Activated effector memory CD4-positive, alpha-beta T cell treated with Interleukin-2 at 50 U/mL for 16 hours (primary cell): Measurements from ENCODE around the gene CD52.
"Not testable (repeated sequence)": the region's sequence is repeated elsewhere in the genome, so short reads cannot be mapped to it uniquely, and the experiment has no call there.

ENCODE experiments used
- DNase-seq: peaks from one replicate; pipeline ENCODE4 v3.0.0-alpha.2; 2020

The CD52 gene

DNA sequence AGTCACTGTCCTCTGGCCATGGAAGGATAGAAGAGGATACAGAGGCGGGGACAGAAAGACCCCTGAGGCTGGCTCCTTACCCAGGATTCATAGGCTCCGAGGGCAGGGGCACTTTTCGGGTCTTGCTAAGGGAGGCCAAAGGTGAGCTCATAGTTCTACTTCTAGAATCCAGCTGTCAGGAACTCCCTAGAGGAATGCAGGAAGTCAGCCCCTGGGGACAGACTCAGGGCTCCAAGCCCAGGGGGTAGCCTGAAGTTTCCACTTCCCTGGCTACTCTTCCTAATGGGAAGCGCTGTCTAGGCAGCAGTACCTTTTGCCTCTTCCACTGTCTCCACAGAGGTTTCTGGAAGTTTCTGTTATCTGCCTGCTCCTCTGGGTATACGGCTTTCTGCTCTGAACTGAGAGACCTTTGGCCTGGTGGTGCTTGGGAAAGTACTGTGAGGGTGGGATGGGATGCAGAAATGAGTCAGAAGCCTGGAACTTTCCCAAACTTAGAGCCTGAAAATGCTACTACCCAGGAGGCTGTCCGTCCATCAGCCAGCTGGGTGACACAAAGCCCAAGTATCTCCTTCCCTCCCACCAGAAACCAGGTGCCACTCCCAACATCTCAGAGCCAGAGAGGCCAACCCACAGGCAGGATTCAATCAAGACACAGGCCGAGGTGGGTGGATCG is 14.9 kb upstream of the CD52 start:
- no peak for DNase-seq

DNA sequence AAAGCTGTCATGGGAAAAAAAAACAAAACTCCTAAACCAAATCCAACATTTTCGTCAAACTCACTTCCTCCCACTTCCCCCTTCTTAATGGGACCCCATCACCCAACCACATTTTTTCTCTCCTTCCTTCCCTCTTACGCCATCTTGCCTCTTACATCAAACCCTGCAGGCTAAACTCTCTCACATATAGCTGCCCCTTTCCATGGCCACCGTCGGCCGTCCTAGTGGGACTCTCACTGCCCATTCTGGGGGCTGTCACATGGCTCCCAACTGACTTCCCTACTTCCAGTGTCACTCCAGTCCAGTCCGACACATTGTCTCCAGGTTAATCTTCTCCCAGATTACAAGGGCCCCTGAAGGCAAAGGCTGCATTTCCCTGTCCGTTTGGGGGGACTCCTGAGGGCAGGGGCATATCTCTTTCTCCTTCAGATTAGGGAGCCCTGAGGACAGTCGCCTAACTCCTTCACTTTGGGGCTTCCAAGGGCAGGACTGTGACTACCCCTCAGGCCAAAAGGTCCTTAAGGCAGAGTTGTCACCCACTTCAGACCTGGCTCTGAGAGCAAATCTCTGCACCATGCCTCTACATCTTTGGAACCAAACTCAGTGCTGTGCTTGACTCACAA is 12.0 kb upstream of the CD52 start:
- no peak for DNase-seq

DNA sequence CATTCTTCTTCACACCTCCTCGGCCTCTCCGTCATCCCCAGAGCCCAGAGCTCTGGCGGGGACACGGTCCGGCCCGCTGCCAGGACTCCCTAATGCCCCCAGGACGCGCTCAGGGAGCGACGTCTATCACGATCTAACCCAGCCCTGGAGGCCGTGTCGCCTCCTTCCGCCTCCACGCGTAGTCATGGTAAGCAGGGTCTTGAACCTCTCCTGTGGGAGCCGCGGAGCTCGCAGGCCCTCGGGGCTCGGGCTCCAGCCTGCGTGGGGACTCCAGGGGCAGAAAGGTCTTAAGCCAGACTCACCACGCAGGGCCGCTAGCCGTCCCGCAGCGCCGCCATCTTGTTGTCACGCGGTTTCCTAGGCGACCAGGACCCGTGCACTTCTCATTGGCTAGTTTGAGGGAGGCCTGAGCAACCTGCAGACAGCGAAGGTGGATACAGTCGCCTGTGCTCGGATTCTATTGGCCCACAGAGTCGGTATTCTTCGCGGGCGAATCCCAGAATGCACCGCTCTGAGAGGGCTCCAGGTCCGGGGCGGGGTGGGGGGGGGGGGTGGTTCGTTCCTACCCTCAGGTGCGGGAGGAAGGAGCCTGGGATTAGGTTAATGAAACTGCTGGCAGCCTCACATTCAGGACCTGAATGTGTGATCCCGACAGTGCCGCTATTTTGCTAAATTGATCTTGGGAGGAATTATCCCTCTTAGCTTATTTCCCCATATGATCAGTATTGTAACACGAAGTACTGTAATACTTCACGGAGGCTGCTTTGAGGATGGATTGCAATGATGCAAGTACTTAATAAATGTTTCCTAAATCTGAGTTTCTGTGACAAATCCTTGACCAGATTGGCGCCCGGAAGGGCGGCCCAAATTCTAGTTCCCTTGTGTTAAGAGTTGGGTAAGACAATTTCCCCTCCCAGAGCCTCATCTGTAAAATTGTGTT is 11.2 kb upstream of the CD52 start, which contains the start of gene UBXN11:
Gene UBXN11, minus strand, starts transcription at position 347 of the 940 bp plus-strand sequence. CDS start 3,753 bp downstream, outside the sequence.
- DNase-seq: peak; percentile 87

DNA sequence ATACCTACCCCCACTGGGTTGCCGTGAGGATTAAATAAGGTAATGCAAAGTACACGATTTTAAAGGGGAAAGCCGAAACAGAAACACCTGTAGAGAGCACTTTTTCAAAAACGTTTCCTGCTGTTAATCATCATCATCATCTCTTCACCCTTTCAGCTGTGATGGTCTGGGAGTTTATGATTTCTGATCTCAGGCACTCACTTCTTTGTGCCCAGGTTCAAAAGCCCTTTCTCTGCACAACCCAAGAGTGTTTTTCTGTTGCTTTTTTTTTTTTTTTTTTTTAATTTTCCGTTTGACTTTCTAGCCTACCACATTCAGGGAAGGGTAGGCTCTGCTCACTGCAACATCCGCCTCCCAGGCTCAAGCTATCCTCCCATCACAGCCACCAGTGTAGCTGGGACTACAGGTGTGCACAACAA is 10.4 kb upstream of the CD52 start:
- DNase-seq: no peak

DNA sequence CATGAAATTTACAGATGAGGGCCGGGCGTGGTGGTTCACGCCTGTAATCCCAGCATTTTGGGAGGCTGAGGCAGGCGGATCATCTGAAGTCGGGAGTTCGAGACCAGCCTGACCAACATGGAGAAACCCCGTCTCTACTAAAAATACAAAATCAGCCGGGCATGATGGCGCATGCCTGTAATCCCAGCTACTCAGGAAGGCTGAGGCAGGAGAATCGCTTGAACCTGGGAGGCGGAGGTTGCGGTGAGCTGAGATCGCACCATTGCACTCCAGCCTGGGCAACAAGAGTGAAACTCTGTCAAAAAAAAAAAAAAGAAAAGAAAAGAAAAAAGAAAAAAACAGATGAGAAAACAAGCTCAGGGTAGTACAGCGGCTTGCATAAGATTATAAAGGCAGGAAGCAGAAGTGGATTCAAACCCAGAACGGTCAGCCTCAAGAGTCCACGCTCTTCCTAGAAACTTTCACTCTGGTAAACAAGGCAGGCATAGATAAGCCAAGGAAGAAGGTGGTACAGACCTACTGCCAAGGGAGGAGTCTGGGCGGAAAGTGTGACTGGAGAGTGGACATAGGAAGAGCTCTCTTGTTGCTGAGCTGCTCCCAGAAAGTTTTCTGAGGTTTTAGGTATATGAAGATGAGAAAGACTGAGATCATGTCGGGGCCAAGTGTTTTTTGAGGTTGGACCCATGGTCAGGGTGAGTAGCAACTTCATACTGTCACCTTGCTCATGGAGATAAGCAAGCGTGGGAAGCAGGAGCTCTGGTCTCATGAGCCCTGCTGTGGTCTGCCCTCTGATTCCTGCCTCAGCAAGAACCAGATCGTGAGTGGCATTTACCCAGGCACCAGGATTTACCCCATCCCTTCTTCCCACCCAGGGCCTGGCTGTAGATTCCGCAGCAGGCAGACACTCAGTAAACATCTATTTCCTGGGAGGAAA is 9.5 kb upstream of the CD52 start:
- DNase-seq: not testable (repeated sequence)

DNA sequence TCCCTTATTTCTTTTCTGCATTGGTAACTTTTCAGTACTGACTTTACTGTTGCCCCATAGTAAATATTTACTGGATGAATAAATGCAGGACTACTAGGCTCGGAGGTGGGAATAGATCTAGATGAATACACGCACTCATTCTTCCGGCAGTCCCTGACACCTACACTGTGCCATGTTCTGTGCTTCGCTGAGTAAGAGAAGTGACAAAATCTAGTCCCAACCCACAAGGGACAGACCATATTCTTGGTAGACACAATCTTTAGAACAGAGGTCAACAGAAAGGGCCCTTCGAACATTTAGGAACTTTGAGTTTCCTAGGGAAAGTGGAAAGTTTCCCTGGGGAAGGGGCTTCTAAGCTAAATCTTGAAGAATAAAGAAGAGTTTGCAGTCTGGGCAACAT is 3.3 kb upstream of the CD52 start:
- no peak for DNase-seq

DNA sequence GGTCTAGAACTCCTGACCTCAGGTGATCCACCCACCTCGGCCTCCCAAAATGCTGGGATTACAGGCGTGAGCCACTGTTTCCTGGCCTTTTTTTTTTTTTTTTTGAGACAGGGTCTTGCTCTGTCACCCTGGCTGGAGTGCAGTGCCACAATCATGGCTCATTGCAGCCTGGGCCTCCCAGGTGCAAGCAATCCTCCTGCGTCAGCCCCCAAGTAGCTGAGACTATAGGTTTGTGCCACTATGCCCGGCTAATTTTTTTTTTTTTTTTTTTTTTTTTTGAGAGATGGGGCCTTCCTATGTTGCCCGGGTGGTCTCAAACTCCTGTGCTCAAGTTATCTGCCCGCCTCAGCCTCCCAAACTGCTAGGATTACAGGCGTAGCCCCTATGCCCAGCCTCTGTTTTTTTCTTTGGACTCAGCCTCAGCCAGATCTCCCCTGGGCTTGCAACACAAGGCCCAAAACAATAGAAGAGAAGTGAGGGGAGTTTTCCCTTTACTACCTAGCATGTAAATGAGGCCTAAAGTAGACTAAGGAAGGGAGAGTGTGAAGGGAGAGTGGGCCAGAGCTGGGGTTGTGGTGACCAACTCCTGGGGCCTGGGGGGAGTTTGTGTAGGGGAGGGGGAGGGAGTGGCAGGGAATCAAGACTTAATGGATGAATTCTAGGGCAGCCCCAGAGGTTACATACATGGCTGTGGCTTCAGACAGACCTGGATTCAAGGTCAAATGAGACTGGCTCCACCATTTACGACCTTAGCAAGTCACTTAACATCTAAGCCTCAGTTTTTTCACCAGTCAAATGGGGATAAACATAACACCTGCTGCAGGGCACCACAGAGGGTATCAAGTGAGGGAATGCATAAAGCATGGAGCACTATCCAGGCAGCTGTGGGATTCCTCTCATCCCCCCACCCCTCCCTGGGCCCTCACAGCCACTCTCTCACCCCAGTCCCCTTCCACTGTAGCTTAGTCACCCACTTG is 1.6 kb upstream of the CD52 start:
- no peak for DNase-seq

DNA sequence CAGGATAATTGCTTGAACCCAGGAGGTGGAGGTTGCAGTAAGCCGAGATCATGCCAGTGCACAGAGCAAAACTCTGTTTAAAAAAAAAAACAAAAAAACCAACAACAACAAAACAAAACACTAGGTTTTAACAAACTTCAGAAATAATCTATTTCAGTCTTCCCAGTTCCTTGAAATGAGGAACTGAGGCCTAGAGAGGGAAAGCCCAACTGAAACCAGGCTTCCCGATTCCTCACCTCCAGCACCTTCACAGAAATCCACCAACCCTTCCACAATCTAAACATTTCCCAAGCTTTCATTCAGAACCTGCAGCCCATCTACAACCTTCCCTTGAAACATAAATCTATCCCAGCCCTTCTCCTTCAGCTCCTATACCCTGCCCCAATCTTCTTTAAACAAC is 612 bp upstream of the CD52 start:
- DNase-seq: no peak

DNA sequence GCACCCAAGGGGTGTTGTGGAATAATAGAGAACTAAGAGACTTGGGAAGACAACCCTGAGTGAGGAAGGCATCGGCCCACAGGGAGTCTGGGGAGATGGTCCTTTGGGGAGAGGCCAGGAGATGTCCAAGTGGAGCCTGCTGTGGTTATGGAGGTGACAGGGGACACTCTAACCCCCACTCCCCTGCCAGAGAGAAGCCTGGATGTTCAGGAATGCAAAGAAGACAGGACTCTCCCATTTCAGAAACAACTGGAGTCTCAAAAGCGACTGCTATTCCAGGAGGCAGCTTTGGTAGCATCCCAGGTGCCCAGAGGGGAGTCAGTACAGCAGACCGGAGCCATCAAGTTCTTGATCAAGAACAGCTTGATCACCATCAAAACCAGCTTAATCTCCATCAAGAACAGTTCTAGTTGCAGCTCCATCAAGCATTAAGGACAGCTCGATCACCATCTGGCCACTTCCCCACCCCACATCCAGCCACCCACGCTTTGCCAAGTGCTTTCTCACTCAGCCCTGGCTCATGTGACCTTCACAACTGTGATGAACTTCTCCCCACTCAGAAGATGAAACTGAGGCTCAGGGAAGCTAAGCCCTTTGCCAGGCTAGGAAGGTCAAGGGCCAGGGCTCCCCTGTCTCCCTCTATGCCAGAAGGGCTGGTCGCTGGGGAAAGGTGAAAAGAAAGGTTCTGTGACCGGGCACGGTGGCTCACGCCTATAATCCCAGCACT is 743 bp downstream of the CD52 start:
- no peak for DNase-seq

DNA sequence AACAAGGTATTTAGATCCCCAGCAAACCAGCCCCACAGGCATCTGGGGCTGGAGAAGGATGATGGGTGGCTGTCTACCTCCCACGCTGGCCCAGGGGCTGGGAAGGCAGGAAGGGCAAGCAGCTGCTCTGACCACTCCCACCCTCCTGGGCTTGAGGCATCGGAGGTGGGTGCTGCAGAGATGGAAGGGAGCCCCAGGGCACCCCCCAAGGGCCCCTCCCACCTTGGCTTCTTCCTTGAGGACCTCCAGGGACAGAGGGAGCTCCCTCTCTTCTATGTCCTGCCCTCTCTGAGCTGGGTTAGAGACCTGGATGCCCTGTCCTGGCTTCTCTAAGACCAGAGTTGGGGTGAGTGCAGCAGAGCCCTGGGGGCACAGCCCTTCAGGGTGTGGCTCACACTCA is 3.1 kb downstream of the CD52 start:
- no peak for DNase-seq

DNA sequence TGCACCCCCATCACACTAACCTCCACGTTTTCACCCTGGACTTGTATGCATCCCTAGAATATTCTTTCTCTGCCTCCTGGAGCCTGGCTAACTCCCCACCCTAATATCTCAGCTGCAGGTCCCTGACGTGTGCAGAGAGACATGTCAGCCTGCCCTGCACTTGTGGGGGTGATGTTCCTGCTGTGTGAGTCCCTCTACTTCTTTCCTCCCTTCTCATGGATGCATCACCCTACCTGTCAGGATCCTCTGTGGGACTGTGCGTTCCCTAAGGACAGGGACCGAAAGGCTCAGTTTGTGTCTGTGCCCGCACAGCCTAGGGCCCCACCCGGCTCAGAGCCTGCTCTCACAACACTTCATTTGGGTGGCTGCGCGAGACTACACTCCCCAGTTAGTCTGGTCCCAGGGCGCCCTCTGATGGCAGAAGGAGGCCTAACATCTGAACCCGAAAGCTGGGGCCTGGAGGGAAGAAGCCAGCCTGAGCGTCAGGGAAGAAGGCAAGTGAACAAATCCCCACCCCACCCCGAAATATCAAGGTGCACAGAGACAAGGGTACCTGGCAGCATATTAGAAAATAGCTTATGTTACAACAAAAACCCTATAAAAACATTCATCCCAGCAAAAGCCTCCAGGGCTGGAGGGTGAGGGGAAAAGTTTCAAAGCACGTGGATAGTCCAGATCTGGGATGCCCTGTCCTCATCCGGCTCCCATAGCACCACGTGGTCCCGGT is 3.7 kb downstream of the CD52 start:
- peak; percentile 87 for DNase-seq

DNA sequence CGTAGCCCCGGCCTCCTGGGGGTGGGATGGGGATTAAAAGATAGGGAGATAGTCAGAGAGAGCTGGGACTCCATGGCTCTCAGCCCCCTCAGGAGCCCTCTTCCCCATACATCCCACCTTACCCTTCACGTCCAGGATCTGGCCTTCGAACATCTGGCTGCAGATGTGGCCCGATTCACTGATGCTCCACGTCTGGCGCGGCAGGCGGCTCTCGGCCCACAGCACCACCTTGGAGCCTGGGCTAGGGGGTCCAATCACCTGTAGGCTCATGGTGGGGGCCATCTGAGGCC is 4.2 kb downstream of the CD52 start:
- DNase-seq: no peak

DNA sequence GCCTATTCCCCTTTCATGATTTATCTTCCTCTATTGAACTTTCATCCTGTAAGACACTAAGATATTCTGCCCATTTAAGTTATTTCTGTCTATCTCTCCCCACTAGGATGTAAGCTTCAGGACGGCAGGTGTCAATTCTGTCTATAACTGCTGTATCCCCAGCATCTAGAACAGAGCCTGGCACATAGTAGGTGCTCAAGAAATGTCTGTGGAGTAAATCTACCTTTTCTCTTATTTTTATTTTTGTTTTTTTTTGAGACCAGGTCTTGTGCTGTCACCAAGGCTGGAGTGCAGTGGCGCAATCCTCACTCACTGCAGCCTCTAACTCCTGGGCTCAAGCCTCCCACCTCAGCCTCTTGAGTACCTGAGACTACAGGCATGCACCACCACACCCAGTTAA is 5.6 kb downstream of the CD52 start:
- no peak for DNase-seq

DNA sequence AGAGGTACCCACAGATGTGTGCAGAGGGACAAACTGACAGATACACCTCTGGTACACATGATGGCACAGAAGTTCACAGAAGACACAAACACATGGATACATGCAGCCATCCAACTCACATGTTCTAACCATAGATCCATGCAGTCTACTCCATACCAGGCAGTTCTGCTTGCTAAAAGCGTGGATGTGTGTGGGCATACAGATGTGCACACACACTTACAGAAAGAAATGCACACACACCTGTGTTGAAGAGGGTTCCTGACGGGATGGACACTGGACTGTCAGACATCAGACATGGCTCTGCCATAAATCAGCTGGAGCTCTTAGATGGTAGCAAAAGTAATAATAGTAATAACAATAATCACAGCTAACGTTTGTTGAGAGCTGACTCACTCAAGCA is 6.8 kb downstream of the CD52 start:
- no peak for DNase-seq

DNA sequence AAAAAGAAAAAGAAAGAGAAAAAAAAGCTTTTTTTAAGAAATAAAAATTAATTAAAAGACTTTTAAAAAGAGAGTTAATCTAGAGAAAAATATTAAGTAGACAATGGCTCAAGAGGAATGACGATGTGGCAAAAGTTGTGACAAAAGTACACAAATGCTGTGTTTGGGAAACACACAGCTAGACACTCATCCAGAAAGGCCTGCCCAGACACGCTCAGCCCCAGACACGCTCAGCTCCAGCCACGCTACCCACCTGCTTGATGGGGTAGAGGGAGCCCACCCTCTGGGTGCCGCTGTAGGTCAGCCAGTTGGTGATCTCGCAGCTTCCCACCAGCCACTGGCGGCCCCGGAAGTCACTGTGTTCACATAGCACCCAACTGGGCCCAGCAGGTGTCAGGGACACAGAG is 10.2 kb downstream of the CD52 start:
- no peak for DNase-seq

DNA sequence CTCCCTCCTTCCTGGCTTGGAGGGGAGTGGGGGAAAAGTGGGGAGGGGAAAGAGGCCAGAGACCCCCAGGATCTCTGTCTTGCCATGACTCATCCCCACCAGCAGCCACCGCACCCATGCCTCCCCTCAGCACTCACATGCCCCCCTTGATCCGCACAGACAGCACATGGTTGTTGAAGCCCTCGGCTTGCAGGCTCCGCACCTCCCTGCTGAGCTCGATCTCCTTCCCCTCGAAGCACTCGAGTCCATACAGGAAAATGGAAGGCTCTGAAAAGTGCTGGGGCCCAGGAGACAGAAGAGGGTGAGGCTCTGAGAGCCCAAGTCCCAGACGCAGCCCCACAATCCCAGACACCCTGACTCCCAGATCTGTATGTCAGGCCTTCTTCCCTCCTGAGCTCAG is 10.8 kb downstream of the CD52 start:
- no peak for DNase-seq

DNA sequence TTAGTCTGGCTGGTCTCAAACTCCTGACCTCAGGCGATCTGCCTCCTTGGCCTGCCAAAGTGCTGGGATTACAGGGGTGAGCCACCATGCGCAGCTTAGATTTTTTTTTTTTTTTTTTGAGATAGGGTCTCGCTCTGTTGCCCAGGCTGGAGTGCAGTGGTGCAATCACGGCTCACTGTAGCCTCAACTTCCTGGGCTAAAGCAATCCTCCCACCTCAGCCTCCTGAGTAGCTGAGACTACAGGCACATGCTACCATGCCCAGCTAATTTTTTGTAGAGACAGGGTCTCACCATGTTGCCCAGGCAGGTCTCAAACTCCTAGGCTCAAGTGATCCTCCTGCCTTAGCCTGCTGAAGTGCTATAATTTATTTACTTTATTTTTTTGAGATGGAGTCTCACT is 11.6 kb downstream of the CD52 start:
- DNase-seq: not testable (repeated sequence)

DNA sequence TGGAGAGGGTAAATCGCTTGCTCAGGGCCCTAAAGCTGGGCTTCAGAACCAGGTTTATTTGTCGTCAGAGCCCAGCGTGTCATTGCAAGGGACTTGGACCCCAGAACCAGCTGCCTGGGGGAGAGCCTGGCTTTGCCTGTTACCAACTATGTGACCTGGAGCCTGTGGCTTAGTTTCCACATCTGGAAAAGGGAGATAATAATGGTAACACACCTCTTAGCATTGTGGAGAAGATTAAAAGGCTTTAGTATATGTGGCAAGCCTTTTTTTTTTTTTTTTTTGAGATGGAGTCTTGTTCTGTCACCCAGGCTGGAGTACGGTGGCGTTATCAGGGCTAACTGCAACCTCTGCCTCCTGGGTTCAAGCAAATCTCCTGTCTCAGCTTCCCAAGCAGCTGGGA is 12.5 kb downstream of the CD52 start:
- no peak for DNase-seq

DNA sequence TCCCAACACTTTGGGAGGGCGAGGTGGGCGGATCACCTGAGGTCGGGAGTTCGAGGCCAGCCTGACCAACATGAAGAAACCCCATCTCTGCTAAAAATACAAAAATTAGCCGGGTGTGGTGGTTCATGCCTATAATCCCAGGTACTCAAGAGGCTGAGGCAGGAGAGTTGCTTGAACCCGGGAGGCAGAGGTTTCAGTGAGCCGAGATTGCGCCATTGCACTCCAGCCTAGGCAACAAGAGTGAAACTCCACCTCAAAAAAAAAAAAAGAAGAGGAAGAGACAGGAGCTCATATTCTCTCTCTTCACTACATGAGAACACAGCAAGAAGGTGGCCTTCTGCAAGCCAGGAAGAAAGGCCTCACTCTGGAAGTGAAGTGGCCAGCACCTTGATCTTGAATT is 15.6 kb downstream of the CD52 start:
- DNase-seq: not testable (repeated sequence)
